ENCODE results near the gene NEURL3.

GRCh38 chr2:96520231-96520630 is 15.1 kb upstream of the NEURL3 start:
- TF ChIP-seq, protein P1, sequence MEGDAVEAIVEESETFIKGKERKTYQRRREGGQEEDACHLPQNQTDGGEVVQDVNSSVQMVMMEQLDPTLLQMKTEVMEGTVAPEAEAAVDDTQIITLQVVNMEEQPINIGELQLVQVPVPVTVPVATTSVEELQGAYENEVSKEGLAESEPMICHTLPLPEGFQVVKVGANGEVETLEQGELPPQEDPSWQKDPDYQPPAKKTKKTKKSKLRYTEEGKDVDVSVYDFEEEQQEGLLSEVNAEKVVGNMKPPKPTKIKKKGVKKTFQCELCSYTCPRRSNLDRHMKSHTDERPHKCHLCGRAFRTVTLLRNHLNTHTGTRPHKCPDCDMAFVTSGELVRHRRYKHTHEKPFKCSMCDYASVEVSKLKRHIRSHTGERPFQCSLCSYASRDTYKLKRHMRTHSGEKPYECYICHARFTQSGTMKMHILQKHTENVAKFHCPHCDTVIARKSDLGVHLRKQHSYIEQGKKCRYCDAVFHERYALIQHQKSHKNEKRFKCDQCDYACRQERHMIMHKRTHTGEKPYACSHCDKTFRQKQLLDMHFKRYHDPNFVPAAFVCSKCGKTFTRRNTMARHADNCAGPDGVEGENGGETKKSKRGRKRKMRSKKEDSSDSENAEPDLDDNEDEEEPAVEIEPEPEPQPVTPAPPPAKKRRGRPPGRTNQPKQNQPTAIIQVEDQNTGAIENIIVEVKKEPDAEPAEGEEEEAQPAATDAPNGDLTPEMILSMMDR (IDR thresholded peaks at IDR 0.05): no peak
- TF ChIP-seq POLR2A (IDR thresholded peaks at IDR 0.05): no peak

Data from prostate gland (tissue), 2 donors.